ENCODE measurements around the gene SLC7A1. TPM values are rescaled to one million over a fixed set of nuclear protein-coding genes. Genes with fewer than 3 reads are reported as not detected.

SLC7A1 gene
- total and polyA plus RNA-seq, 2 of the 4 experiments (the other 2 are of a cell fraction) = 9.7 to 22.3 TPM

GRCh38 chr13:29483623-29484022, 111.9 kb downstream of the SLC7A1 start:
- Histone ChIP-seq H3K79me1 (ENCODE audit: low read depth in 1 of 2, low read length in 2 of 2) (no peaks in the 10 kb centered on the region), H2AK5ac (ENCODE audit: low read depth, low read length) (no peak overlapping the region), H4K91ac (ENCODE audit: insufficient read depth, low read depth, low read length) (no peak overlapping the region), H3K27me3 (ENCODE audit: control insufficient read depth, insufficient read depth, low read length) (peaks cover 64% of the 10 kb centered on the region), H3K27ac (ENCODE audit: insufficient read depth, low read length) (no peak overlapping the region), H2AFZ (replicated peaks; ENCODE audit: low read length, poor library complexity) (no peak overlapping the region), H3K36me3 (ENCODE audit: control insufficient read depth, insufficient read depth, low read length) (no peaks in the 10 kb centered on the region), H3K23ac (ENCODE audit: low read depth, low read length) (no peak overlapping the region), H3K56ac (ENCODE audit: extremely low read depth, insufficient read depth, low read length) (no peak overlapping the region), H3K9me1 (ENCODE audit: insufficient read depth, low read length) (no peaks in the 10 kb centered on the region), H4K20me1 (ENCODE audit: insufficient read depth, low read length) (no peaks in the 10 kb centered on the region), H3K4me2 (ENCODE audit: low read depth, low read length) (no peak overlapping the region), H3K9me3 (ENCODE audit: control insufficient read depth, insufficient read depth, low read length) (no peaks in the 10 kb centered on the region), H2BK15ac (ENCODE audit: low read depth, low read length) (no peak overlapping the region), H2BK5ac (ENCODE audit: low read depth, low read length, poor library complexity, severe bottlenecking) (no peak overlapping the region), H3K4me1 (ENCODE audit: control insufficient read depth, insufficient read depth, low read length) (no peaks in the 10 kb centered on the region), H3K14ac (replicated peaks; ENCODE audit: low read depth, low read length) (no peak overlapping the region), H3K4me3 (ENCODE audit: insufficient read depth, low read depth, low read length) (no peak overlapping the region), H4K8ac (ENCODE audit: low read depth in 2 of 2, low read length in 2 of 2) (no peak overlapping the region), H4K5ac (ENCODE audit: low read depth, low read length) (no peak overlapping the region), H3K4ac (ENCODE audit: low read depth, low read length) (no peak overlapping the region), H2BK120ac (ENCODE audit: low read depth, low read length) (no peak overlapping the region), H3K18ac (ENCODE audit: low read depth, low read length) (no peak overlapping the region), H2BK20ac (ENCODE audit: low read depth, low read length) (no peak overlapping the region), H3K9ac (ENCODE audit: low read depth, low read length) (no peak overlapping the region), H2AK9ac (replicated peaks; ENCODE audit: low read depth, low read length, poor library complexity) (no peak overlapping the region)
- no TSS peak for BruUV-seq (replicated peaks)
- POLR2A ChIA-PET (ENCODE audit: unreplicated experiment) = no interaction called here
- DNase-seq (no peak), ATAC-seq (ENCODE audit: low read depth) (no peak)
- intact Hi-C loops (cut with micrococcal nuclease) = no loop called here
- in situ Hi-C loops (cut with MboI; ENCODE audit: low sequenced_read_pairs) = no loop called here
- dilution Hi-C loops (cut with HindIII; ENCODE audit: low sequenced_read_pairs, unreplicated experiment) = no loop called here
- WGBS, 2 experiments (ENCODE audit: extremely low coverage in 2 of 2, insufficient read length in 1 of 2) = 36% methylated on average over 2 of the region's 4 CpGs; no CpG with 5 or more reads in 1 of the 2 experiments
- CTCF ChIA-PET = no interaction called here
- TF ChIP-seq CTCF (conservative IDR thresholded peaks at IDR 0.05; ENCODE audit: low read depth, low read length) (no peak), BHLHE40 (IDR thresholded peaks at IDR 0.05; ENCODE audit: low read depth, low read length) (no peak), RCOR1 (IDR thresholded peaks at IDR 0.05; ENCODE audit: insufficient replicate concordance, low read length) (no peak), CEBPB (IDR thresholded peaks at IDR 0.05; ENCODE audit: low read depth, low read length) (no peak), NFE2L2 (IDR thresholded peaks at IDR 0.05; ENCODE audit: low read depth, low read length) (no peak), POLR2A (IDR thresholded peaks at IDR 0.05; ENCODE audit: low read depth, low read length) (no peak), MXI1 (IDR thresholded peaks at IDR 0.05; ENCODE audit: borderline replicate concordance, low read depth, low read length) (no peak), RFX5 (IDR thresholded peaks at IDR 0.05; ENCODE audit: low read depth, low read length) (no peak), CHD1 (IDR thresholded peaks at IDR 0.05; ENCODE audit: low read depth, low read length) (no peak), SMC3 (IDR thresholded peaks at IDR 0.05; ENCODE audit: low read depth, low read length) (no peak), ELK1 (IDR thresholded peaks at IDR 0.05; ENCODE audit: borderline replicate concordance, low read depth, low read length) (no peak), RAD21 (IDR thresholded peaks at IDR 0.05; ENCODE audit: low read length) (no peak), USF2 (IDR thresholded peaks at IDR 0.05; ENCODE audit: low read depth, low read length) (no peak), FOS (IDR thresholded peaks at IDR 0.05; ENCODE audit: low read depth, low read length) (no peak), MAZ (IDR thresholded peaks at IDR 0.05; ENCODE audit: borderline replicate concordance, low read depth, low read length) (no peak)
